GM18861 (cell line): ENCODE results near the gene CDH4.

ENCODE experiments used
- ATAC-seq: cut with Tn5 transposase; IDR thresholded peaks from one replicate; pipeline ENCODE4 v1.9.1; 2021; ENCODE audit not compliant: unreplicated experiment

Gene CDH4

GRCh38 chr20:61619751-61620150 is 367.7 kb downstream of the CDH4 start:
- ATAC-seq: no peak

GRCh38 chr20:61620174-61620573 is 368.1 kb downstream of the CDH4 start:
- no peak for ATAC-seq

DNA sequence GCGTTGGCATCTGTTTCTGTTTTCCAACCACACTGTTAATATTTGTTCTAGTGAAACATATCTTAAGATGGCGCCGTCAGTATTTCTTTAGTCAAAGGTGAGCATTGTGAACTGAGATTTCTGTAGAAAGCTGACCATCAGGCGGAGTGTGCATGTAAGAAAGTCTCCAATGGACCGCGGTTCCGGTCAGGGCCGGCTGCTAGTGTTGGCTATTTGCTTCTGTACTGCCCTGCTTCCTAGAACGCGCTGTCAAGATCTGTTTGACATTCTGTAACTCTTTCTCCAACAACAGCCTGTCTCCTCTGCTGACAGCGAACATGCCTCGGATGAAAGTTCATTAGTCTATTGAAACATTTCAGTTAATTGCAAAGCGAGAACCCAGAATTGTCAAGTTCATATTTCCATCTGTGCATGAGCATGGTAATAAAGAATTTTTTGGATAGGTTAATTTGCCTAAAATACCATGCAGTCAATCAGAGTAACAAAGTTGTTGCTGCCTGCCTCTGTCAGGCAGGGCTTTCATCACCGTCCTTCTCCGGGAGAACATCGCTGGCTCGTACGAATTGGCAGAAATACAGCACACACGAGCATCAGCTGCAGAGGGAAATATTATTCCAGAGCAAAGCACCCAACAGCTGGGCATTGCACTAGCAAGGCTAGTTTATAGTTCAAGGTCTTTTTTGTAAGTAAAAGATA is 369.1 kb downstream of the CDH4 start:
- no peak for ATAC-seq

DNA sequence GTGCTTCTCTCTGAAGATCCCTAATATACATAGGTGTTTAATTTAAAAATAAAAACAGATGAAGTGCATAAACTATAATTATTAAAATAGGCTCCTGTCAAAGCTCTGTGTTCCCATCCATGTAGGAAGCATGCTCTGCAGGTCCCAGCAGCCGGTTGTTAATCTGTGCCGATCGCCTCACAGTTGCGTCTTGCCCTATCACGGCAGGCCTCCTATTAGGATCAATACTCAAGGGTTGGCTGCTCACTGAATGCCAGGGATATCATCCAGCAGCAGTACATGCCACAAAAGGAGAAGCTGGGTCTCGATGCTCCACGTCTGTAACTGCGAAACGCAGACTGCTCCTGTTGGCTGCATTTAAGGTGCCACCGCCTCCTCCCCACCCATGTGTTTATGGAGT is 369.8 kb downstream of the CDH4 start:
- ATAC-seq: no peak

- ATAC-seq: no peak
These were observed 371.4 kb downstream of the CDH4 start for GRCh38 chr20:61623451-61623850.

DNA sequence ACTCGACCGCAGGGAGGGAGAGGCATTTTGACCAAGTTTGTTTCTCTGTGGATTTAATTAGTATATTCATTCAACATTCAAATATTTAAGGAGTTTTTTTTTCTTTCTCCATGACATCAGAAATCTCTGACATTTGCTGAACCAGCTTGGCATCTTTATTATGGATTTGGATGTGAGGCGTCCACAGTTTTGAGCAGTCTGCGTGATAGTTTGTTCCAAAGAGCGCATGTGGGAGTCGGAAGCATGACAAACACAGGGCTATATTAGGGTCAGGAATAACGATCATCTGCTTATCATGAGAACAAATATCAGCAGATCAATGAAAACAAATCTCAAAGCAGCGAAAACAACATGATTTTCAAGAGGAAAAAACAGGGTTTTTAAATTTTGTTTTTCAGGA is 373.2 kb downstream of the CDH4 start:
- ATAC-seq: no peak

GRCh38 chr20:61626412-61626811 is 374.4 kb downstream of the CDH4 start:
- no peak for ATAC-seq

DNA sequence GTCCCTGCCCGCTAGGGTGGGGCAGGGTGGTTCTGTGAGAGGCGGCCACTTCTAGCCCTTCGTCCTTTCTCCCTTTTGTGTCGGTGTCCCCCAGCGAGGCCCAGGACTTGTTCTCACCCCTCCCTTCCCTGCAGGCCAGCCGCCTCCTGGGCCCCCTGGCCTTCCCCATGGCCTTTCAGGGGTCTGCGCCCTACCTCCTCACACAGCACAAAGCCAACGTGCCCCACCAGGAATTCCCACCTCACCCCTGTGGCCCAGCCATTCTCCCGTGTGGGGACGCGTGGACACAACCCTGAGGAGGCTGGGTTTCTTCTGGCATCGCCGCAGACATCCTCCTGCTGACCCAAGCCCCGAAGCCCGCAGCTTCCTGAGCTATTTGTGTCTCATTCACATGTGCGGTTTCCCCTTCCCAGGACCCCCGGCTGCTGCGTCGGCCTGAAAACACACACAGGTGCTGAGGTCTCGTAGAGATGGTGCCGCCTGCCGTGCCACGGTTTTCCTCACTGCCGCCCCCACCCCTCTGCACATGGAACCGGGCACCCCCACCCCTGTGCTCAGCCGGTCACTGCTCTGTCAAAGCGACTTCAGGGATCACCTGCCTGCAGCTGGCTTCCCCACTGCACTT is 375.8 kb downstream of the CDH4 start:
- ATAC-seq: no peak

DNA sequence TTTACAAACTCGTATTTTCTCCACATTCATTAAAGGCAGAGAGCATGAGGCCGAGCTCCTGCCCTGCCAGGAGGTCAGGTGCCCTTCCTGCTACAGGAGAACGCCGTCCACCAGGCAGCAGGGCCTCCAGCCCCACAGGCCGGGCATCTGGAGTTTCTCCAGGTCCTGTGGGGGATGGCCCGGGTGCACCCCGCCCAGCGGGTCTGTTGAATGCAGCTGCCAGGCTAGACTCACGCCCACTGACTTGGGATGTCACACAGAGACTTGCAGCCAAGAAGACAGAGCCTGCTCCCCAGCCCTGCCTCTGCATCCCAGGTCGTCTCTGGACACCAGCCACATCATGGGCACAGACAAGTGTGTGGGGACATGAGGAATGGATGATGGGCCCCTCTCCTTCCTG is 376.4 kb downstream of the CDH4 start:
- ATAC-seq: no peak

DNA sequence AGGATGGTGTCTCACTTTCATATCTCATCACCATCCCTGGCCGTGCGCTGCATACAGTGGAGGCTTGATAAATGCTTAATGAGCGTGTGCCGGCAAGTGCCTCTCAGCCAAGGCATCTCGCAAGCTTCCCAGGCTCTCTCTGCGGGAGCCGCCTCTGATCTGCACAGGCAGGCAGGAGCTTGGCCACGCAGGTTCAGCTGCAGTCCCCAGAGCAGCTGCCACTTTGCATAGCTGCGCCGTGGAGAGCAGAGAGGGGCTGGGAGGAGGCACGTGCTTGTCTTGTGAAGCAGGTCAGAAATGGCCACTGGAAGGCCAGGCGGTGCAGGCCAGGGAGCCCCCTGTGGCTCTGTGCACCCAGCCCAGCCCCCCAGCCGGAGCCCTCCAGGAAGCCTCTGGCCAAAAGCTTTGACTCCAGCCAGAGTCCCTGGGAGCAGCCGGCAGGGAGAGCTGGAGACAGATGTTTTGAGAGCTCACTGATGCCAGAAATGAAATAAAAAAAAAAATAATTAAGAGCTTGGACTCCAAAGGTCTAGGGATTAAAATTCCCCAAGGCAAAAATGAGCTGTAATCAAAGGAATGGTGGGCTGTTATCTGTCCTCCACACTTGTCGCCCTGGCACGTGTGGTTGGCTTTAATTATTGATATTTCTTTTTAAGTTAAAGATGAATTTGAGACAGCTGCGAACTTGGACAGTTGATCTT is 377.0 kb downstream of the CDH4 start:
- ATAC-seq: no peak

DNA sequence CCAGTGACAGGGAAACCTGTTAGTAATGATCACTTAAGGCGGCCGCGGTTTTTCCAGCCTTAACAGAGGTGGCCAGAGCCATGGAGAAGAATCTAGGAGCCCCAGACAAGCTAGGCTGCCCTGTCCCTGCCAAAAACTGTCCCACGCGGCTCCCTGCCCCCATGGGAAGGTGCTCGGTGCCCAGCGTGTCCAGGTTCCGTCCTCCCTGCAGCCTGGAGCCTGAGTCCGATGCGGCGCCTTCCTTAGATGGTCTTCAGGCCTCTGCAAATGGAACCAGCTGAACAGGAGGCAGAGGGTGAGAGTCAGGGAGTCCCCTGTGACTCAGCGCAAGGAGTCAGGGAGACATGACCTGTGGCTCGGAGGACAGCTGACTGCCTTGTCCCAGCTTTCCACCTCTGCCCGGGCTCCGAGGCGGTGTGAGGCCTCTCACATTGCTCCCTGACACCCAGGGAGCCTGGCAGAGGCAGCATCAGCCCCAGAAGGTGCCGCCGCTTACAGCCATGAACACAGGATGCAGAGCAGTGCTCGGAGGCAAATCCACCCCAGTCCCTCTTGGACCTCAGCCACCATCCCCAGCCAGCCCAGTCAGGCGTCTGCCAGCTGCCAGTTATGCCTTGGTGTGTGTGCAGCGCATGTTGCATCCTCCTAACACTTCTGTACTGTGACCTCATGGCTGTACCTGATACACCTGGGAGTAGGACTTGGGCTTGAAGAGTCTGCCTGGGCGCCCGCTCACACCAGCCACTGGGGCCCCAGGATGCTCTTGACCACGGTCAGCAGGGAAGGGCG is 377.7 kb downstream of the CDH4 start:
- no peak for ATAC-seq

- no peak for ATAC-seq
These were observed 378.3 kb downstream of the CDH4 start for GRCh38 chr20:61630391-61630650.

DNA sequence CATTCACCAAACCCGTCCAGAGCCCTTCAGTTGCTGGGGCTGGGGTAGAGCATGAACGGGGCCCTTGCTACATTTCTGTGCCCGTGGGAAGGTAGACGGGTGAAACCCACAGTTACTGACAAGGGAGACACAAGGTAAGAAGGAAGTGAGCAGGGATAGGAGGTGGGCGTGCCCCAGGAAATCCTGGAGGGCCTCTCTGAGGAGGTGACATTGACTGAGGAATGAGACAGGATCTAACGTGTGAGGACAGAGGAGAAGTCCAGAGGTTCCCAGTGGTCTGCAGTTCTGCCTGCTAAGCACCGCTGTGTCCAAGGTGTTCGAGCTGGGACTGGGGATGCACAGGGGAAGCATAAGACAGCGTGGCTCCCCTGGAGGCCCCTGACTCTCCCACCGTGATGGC is 378.8 kb downstream of the CDH4 start:
- no peak for ATAC-seq

- ATAC-seq: no peak
These were observed 379.7 kb downstream of the CDH4 start for GRCh38 chr20:61631751-61632150.

DNA sequence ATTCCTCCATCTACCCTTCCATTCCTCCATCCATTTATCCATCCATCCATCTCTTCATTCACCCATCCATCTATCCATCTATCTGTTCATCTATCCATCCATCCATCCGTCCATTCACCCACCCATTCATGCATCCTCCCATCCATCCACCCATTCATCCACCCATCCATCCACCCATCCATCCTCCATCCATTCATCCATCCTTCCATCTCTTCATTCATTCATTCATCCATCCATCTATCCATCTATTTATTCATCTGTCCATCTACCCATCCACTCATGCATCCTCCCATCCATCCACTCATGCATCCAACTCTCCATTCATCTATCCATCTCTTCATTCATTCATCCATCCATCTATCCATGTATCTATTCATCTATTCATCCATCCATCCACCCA is 380.9 kb downstream of the CDH4 start:
- no peak for ATAC-seq

DNA sequence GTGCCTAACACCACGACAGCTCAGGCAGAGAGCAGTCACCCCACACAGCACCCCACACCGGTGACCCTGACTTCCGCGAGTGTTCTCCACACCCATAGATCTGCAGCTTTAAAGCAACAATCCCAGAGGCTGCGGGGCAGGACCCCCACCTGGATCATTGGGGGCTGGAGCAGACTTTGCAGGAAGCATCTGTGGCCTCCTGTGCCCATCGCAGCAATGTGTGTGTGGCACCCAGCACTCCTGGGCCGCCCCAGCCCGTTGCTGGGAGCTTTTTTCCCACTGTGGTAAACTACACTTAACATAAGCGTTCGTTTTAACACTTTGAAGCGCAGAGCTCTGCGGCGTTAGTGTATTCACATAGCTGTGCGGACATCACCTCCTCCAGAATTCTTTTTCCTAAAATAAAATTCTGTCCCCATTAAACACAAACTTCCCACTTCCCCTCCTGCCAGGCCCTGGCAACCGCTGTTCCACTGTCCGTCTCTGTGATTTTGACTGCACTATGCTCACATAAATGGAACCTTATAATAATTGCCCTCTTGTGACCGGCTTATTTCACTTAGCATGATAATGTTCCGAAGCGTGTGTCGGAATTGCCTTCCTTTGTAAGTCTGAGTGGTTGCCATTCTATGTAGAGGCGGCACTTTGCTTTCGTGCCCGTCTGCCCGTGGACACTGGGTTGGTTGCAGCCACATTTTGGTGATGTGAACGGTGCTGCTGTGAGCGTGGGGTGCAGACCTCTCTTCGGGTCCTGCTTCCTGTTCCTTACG is 382.5 kb downstream of the CDH4 start:
- no peak for ATAC-seq

DNA sequence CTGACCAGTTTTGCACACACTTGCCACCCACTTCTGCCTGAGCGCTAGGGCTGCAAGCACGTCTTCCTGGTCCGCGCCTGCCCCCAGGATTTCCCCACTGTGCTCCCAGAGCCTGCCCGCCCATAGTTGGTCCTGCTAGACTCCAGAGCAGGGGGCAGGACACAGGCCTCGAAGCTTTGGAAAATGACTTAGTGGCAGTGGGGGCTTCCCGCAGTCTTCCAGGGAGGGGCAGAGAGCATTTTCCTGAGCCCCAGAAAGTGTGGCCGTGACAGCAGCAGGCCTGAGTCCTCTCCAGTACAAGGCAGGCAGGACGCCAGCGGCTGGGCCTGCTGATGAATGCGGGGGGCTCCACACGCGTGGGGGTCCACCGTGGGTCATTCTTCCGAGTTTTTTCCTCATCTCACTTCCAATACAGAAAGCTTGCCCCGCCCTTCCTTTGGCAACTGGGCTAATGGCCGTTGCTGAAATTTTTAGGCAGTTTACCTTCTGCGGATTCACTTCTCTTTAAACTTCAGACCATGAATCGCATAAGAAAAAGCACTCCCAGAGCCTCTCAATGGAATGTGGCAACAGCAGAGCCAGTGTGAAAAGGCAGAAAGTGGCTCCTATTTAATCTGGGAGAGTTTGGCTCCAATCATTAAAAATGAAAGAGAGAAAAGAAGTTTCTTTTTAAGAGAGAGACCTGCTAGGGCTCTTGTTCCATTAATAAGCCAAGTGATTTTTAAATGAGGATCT is 383.8 kb downstream of the CDH4 start:
- ATAC-seq: no peak

GRCh38 chr20:61636531-61637116 is 384.6 kb downstream of the CDH4 start:
- ATAC-seq: no peak

GRCh38 chr20:61638802-61639585 is 386.9 kb downstream of the CDH4 start:
- no peak for ATAC-seq
